C4-2B (cell line): ENCODE results near the gene NAV2.

Experiments used
- H3K27ac ChIP-seq: fragments of 450-650 bp; 2 replicates; pipeline ENCODE4 v1.5.1; 2017
- CTCF ChIP-seq: fragments of 450-650 bp; conservative IDR thresholded peaks from 2 replicates; pipeline ENCODE4 v1.5.1; 2017; ENCODE audit warnings: mild to moderate bottlenecking
- ZFX ChIP-seq: fragments of 450-650 bp; IDR thresholded peaks from 2 replicates; pipeline ENCODE4 v1.6.1; 2017

Gene NAV2

GRCh38 chr11:20013346-20014066 is 300.9 kb downstream of the NAV2 start:
- TF ChIP-seq CTCF (no peak), ZFX (no peak)
- H3K27ac ChIP-seq = no peak overlapping the region

GRCh38 chr11:20014067-20014402 is 301.4 kb downstream of the NAV2 start:
- H3K27ac ChIP-seq = no peak overlapping the region
- no peak for TF ChIP-seq CTCF
- no peak for TF ChIP-seq ZFX

- TF ChIP-seq ZFX (no peak), CTCF (no peak)
- H3K27ac ChIP-seq = no peak overlapping the region
Measured at GRCh38 chr11:20015101-20015500, 302.5 kb downstream of the NAV2 start.

- H3K27ac ChIP-seq = no peak overlapping the region
- no peak for TF ChIP-seq ZFX
Measured at GRCh38 chr11:20015529-20016427, 303.1 kb downstream of the NAV2 start.

- no peak overlapping the region for H3K27ac ChIP-seq
- TF ChIP-seq ZFX = no peak
- TF ChIP-seq CTCF = no peak
Measured at GRCh38 chr11:20016526-20016925, 303.9 kb downstream of the NAV2 start.

GRCh38 chr11:20017320-20017719 is 304.7 kb downstream of the NAV2 start:
- TF ChIP-seq ZFX (no peak), CTCF (no peak)
- no peak overlapping the region for H3K27ac ChIP-seq

- H3K27ac ChIP-seq = no peak overlapping the region
- TF ChIP-seq CTCF = no peak
- no peak for TF ChIP-seq ZFX
Measured at GRCh38 chr11:20020198-20020597, 307.6 kb downstream of the NAV2 start.
